CD14-positive monocyte (primary cell): ENCODE results near the gene SETD5. TPM values are rescaled to one million over a fixed set of nuclear protein-coding genes. Genes with fewer than 3 reads are reported as not detected.

Experiments
- DNase-seq, 3 donors: peaks; one replicate each; pipeline ENCODE4 v3.0.0-alpha.2; 2011 to 2022
- H2AFZ ChIP-seq: 2 replicates; pipeline ENCODE4 v1.6.0; 2012; ENCODE audit warnings: mild to moderate bottlenecking, low read depth, low read length, inconsistent platforms; ENCODE audit not compliant: insufficient read depth, poor library complexity, severe bottlenecking
- H3K27ac ChIP-seq, 2 donors: 1 replicate in 1 of 2; 2 replicates in 1 of 2; pipeline ENCODE4 v1.5.1; 2012 to 2013; ENCODE audit warnings: low read length in 2 of 2, control low read depth in 1 of 2, inconsistent platforms in 1 of 2, low read depth in 1 of 2, mild to moderate bottlenecking in 1 of 2
- H3K27me3 ChIP-seq, 2 donors: one replicate each; pipeline versions ENCODE4 v1.6.0 to v1.6.1; 2011 to 2013; ENCODE audit warnings: low read length in 2 of 2; ENCODE audit not compliant: control insufficient read depth in 2 of 2, insufficient read depth in 2 of 2
- H3K36me3 ChIP-seq, 2 donors: replicated peaks in 1 of 2; 1 replicate in 1 of 2; 2 replicates in 1 of 2; pipeline versions ENCODE4 v1.5.1 to v1.6.1; 2012 to 2013; ENCODE audit warnings: low read length in 2 of 2, control low read depth in 1 of 2, inconsistent platforms in 1 of 2, mild to moderate bottlenecking in 1 of 2; ENCODE audit not compliant: insufficient read depth in 2 of 2, control insufficient read depth in 1 of 2
- H3K4me1 ChIP-seq, 2 donors: 1 replicate in 1 of 2; 2 replicates in 1 of 2; pipeline versions ENCODE4 v1.5.1 to v1.6.1; 2012 to 2013; ENCODE audit warnings: low read length in 2 of 2, control low read depth in 1 of 2, inconsistent platforms in 1 of 2, mild to moderate bottlenecking in 1 of 2, moderate library complexity in 1 of 2; ENCODE audit not compliant: insufficient read depth in 2 of 2, control insufficient read depth in 1 of 2
- H3K4me2 ChIP-seq: replicated peaks from 2 replicates; pipeline ENCODE3; 2012; ENCODE audit warnings: low read length, moderate library complexity, mild to moderate bottlenecking; ENCODE audit not compliant: poor library complexity, severe bottlenecking; ENCODE audit errors: extremely low read depth
- H3K4me3 ChIP-seq, 3 experiments: fragments of 200-600 bp in 1 of 3; sonication (generic) in 1 of 3; replicated peaks in 1 of 3; 1 replicate in 2 of 3; 2 replicates in 1 of 3; pipeline ENCODE4 v1.5.1; 2011 to 2013; ENCODE audit warnings: low read length in 3 of 3, mild to moderate bottlenecking in 3 of 3, control low read depth in 2 of 3, low read depth in 2 of 3, inconsistent platforms in 1 of 3, moderate library complexity in 1 of 3
- H3K79me2 ChIP-seq: 2 replicates; pipeline ENCODE4 v1.6.0; 2012; ENCODE audit warnings: mild to moderate bottlenecking, control low read depth, inconsistent platforms, low read length, moderate library complexity; ENCODE audit not compliant: insufficient read depth
- H3K9ac ChIP-seq: 2 replicates; pipeline ENCODE4 v1.6.0; 2017; ENCODE audit warnings: low read length, mild to moderate bottlenecking; ENCODE audit not compliant: insufficient read depth, poor library complexity, severe bottlenecking
- H3K9me3 ChIP-seq, 2 donors: replicated peaks in 1 of 2; 1 replicate in 1 of 2; 2 replicates in 1 of 2; pipeline versions ENCODE4 v1.5.1 to v1.6.1; 2012 to 2013; ENCODE audit warnings: low read length in 2 of 2, control low read depth in 1 of 2; ENCODE audit not compliant: control insufficient read depth in 1 of 2, insufficient read depth in 1 of 2
- H4K20me1 ChIP-seq: 2 replicates; pipeline ENCODE4 v1.6.0; 2012; ENCODE audit warnings: mild to moderate bottlenecking, low read length, control low read depth, moderate library complexity; ENCODE audit not compliant: insufficient read depth
- H3K27ac Mint-ChIP-seq, 7 donors: one replicate each; pipeline ENCODE4 v1.8.0; 2020; ENCODE audit warnings: mild to moderate bottlenecking in 7 of 7, mixed read lengths in 7 of 7, moderate library complexity in 6 of 7, inconsistent platforms in 2 of 7
- H3K27me3 Mint-ChIP-seq, 3 donors: one replicate each; pipeline ENCODE4 v1.8.0; 2021 to 2022; ENCODE audit warnings: low read depth in 3 of 3, mild to moderate bottlenecking in 3 of 3, mixed read lengths in 3 of 3, moderate library complexity in 3 of 3, inconsistent platforms in 1 of 3
- H3K36me3 Mint-ChIP-seq, 2 donors: one replicate each; pipeline ENCODE4 v1.8.0; 2020; ENCODE audit warnings: mixed read lengths in 2 of 2, inconsistent platforms in 1 of 2, mild to moderate bottlenecking in 1 of 2
- H3K4me1 Mint-ChIP-seq: one replicate; pipeline ENCODE4 v1.8.0; 2020; ENCODE audit warnings: mild to moderate bottlenecking, mixed read lengths
- H3K4me3 Mint-ChIP-seq, 2 donors: one replicate each; pipeline ENCODE4 v1.8.0; 2020; ENCODE audit warnings: mild to moderate bottlenecking in 2 of 2, mixed read lengths in 2 of 2, moderate library complexity in 1 of 2
- H3K9me3 Mint-ChIP-seq, 7 donors: one replicate each; pipeline ENCODE4 v1.8.0; 2020 to 2022; ENCODE audit warnings: mixed read lengths in 7 of 7, mild to moderate bottlenecking in 6 of 7, moderate library complexity in 6 of 7, inconsistent platforms in 2 of 7
- CTCF ChIP-seq: fragments of 200-600 bp; IDR thresholded peaks from one replicate; pipeline ENCODE4 v1.8.0; 2022; ENCODE audit warnings: antibody characterized with exemption, mild to moderate bottlenecking
- WGBS: methylation state at CpG from one replicate; pipeline ENCODE4 v1.1.5; 2013; ENCODE audit warnings: missing lambda C conversion rate; ENCODE audit not compliant: insufficient coverage; 5-methylcytosine and 5-hydroxymethylcytosine counted together
- intact Hi-C, 2 donors: fragments of 100-400 bp; cut with micrococcal nuclease; formaldehyde crosslinking; loops; one replicate each; pipeline versions ENCODE4 v1.15.0 to v1.15.1; 2023
- polyA plus RNA-seq, 3 donors: library from polyadenylated mRNA; depleted of rRNA in 1 of 3; unstranded in 2 of 3; stranded (reverse) in 1 of 3; fragments of 300-500 nt in 2 of 3; fragments of >200 nt in 1 of 3; fragmentation: Illumina TruSeq in 2 of 3; gene quantifications; 1 replicate in 2 of 3; 2 replicates in 1 of 3; pipeline ENCODE4 v1.2.3, GENCODE V29; 2012 to 2021

Gene SETD5
- polyA plus RNA-seq, 3 donors: 4.1 to 51.5 (median 13.7) TPM

DNA sequence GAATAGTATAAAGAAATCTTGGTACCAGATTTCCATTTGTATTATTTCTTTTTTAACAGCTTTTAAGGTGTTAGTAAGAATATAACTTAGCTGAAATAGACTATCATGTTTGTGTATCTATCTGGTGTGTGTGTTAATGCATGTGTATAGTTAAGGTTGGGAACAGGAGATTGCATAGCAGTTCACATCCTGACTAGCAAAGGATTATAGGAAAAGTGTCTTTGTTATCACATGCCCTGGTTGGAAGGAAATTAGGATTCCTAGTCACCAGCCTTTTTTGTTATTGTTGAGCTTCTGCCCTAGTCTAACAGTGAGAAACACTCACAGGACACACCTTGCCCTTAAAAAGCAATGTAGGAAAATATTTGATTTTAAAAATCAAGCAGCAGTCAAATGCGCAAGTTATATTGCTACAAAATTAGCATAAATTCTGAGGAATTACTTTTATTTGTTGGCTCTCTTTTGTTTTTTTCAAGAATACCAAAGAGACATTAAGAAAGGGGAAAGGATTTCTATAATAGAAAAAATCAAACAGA is 58.2 kb downstream of the SETD5 start:
- Histone ChIP-seq H3K4me3 (no peak overlapping the region), H3K27ac (no peak overlapping the region), H4K20me1 (peaks cover 18% of the 10 kb centered on the region), H3K27me3 (no peaks in the 10 kb centered on the region), H3K4me2 (no peak overlapping the region), H2AFZ (no peak overlapping the region), H3K36me3 (peaks cover 90 to 91% of the 10 kb centered on the region in 2 donors), H3K79me2 (no peaks in the 10 kb centered on the region), H3K4me1 (no peaks in the 10 kb centered on the region), H3K9ac (no peak overlapping the region), H3K9me3 (no peaks in the 10 kb centered on the region)
- H3K4me3 Mint-ChIP-seq: no peak overlapping the region
- no peak for TF ChIP-seq CTCF
- no peaks in the 10 kb centered on the region for H3K9me3 Mint-ChIP-seq
- peaks cover 0 to 1% (median 0%) of the 10 kb centered on the region in 3 donors for H3K27me3 Mint-ChIP-seq
- no peak overlapping the region for H3K27ac Mint-ChIP-seq
- WGBS: no CpG with 5 or more reads among the region's 1 CpG
- H3K36me3 Mint-ChIP-seq: peaks cover 56 to 86% of the 10 kb centered on the region in 2 donors
- peaks cover 2% of the 10 kb centered on the region for H3K4me1 Mint-ChIP-seq
- no peak for DNase-seq
- intact Hi-C loops: loop anchor here in 1 of 2 donors (10.0 kb wide), 1 partner anchor 209 kb away; no protein-coding TSS in a partner anchor

- WGBS: 97% methylated on average over 3 of the region's 3 CpGs
- Histone ChIP-seq H3K27ac (no peak overlapping the region), H3K4me1 (no peaks in the 10 kb centered on the region), H3K4me3 (no peak overlapping the region), H3K36me3 (peaks cover 98 to 100% of the 10 kb centered on the region in 2 donors), H3K79me2 (no peaks in the 10 kb centered on the region), H2AFZ (no peak overlapping the region), H3K4me2 (no peak overlapping the region), H3K9ac (no peak overlapping the region), H3K27me3 (no peaks in the 10 kb centered on the region), H3K9me3 (no peaks in the 10 kb centered on the region), H4K20me1 (peaks cover 22% of the 10 kb centered on the region)
- peaks cover 0 to 2% (median 0%) of the 10 kb centered on the region in 3 donors for H3K27me3 Mint-ChIP-seq
- intact Hi-C loops: no loop called here
- peaks cover 76 to 92% of the 10 kb centered on the region in 2 donors for H3K36me3 Mint-ChIP-seq
- no peak overlapping the region for H3K4me3 Mint-ChIP-seq
- no peak for TF ChIP-seq CTCF
- H3K4me1 Mint-ChIP-seq: no peaks in the 10 kb centered on the region
- no peak for DNase-seq
- H3K9me3 Mint-ChIP-seq: no peaks in the 10 kb centered on the region
- peak overlapping the region in 3 of 7 donors; percentile 0 to 70 (median 47) for H3K27ac Mint-ChIP-seq
Measured at GRCh38 chr3:9467451-9467850, 70.0 kb downstream of the SETD5 start.
